IgD-negative memory B cell (primary cell): ENCODE results near the gene TAC4. TPM values are rescaled to one million over a fixed set of nuclear protein-coding genes. Genes with fewer than 3 reads are reported as not detected.

Experiments
- polyA plus RNA-seq: library from polyadenylated mRNA; unstranded; fragments of 300-500 nt; fragmentation: Illumina TruSeq; gene quantifications from one replicate; pipeline ENCODE4 v1.2.3, GENCODE V29; 2021

TAC4 gene
- polyA plus RNA-seq, 1 donor from 2014 or later = not detected

Other genes starting within 250 kb of the TAC4 start
- gene SPOP, start 170.0 kb downstream of the TAC4 start, polyA plus RNA-seq = 90.5 TPM
- 27.7 TPM for gene SLC35B1, start 140.1 kb downstream of the TAC4 start, polyA plus RNA-seq
- gene FAM117A, start 83.9 kb downstream of the TAC4 start, polyA plus RNA-seq = 81.6 TPM
- 48.6 TPM for gene KAT7, start 59.4 kb downstream of the TAC4 start, polyA plus RNA-seq
- not detected for gene DLX4, start 121.1 kb upstream of the TAC4 start, polyA plus RNA-seq
- gene DLX3, start 147.2 kb upstream of the TAC4 start, polyA plus RNA-seq = not detected
- gene ITGA3, start 208.0 kb upstream of the TAC4 start, polyA plus RNA-seq = 4.0 TPM
- gene PDK2, start 247.3 kb upstream of the TAC4 start, polyA plus RNA-seq = 38.8 TPM